Brain microvascular endothelial cell (primary cell): Measurements from ENCODE around the gene TDRKH.

Source experiments
- DNase-seq: peaks from one replicate; pipeline ENCODE4 v3.0.0-alpha.2; 2020
- H3K27ac ChIP-seq: fragments of 250-450 bp; sonication (Bioruptor Pico); 2 replicates; pipeline ENCODE4 v1.5.1; 2020; ENCODE audit warnings: mild to moderate bottlenecking, moderate library complexity
- H3K27me3 ChIP-seq: fragments of 250-450 bp; sonication (Bioruptor Pico); replicated peaks from 2 replicates; pipeline ENCODE4 v1.5.1; 2020; ENCODE audit warnings: mild to moderate bottlenecking
- H3K36me3 ChIP-seq: fragments of 250-450 bp; sonication (Bioruptor Pico); replicated peaks from 2 replicates; pipeline ENCODE4 v1.5.1; 2020; ENCODE audit warnings: mild to moderate bottlenecking
- H3K4me3 ChIP-seq: 2 replicates; pipeline ENCODE4 v1.5.1; 2011; ENCODE audit warnings: low read depth, mild to moderate bottlenecking, control low read depth, low read length, moderate library complexity
- in situ Hi-C: cut with HindIII; loops from 2 replicates; pipeline ENCODE4 v1.10.0; 2017; ENCODE audit warnings: low sequenced_read_pairs, low pct_ligation_motif_present
- TF ChIP-seq, protein P1 (sequence below): IDR thresholded peaks from 2 replicates; pipeline ENCODE4 v1.5.1; 2011; ENCODE audit warnings: low read depth, mild to moderate bottlenecking, moderate library complexity, low read length, control low read depth, inconsistent platforms; ENCODE audit errors: missing control alignments

The TDRKH gene

DNA sequence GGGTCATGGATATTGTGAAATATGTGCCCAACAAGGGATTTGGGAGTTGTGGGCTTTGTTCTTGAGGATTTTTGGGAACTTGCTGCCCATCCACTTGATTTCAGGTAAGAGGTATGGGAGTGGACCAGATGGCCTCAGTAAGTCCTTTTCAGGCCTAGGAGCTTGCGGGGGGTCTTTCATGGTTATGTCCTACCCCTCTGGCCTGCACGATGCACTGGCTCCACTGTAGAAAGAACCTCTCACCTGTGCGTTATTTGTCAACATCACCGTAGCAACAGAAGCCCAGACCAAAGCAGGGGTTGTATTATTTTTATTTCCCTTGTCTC is 60.4 kb downstream of the TDRKH start:
- in situ Hi-C loops, result no loop called here
- H3K27me3 ChIP-seq, result peaks cover 4% of the 10 kb centered on the region

DNA sequence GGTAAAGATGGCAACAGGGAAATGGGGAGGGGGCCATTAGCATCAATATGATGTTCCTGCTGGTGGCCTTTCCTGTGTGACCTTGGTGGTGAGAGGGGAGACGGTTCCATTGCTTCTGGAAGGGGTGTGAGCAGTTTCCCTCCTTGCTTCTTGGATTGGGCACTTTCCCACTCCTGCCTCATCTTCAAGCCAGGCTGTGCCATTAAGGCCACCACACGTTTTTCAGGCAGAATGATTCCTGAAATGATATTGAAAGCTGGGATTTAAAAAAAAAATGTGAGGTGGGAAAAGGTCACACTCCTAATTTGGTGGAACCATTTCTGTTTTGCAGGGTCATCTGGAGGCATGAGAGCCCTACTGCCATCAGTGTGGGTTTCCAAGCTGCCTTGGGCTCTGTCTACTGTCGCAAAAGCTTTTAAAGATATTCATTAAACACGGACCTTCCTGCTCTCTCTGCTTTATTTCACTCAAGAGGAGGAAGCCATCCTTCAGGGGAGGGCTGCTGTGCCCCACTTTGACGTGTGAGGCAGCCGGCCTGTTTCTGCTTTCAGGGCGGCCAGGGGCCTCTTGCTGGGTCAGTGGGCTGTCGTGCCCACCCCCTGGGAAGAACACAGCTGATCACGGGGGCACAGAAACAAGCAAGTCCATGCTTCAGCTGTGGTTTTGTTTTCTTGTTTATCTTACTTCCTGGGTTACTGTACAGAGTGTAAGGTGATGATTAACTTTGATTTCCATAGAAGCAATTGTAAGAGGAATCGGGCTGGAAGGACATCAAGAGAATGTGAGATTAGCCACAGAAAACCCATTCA is 60.9 kb downstream of the TDRKH start:
- in situ Hi-C loops, result no loop called here
- H3K27me3 ChIP-seq, result peaks cover 4% of the 10 kb centered on the region
- DNase-seq, result no peak
- no peak overlapping the region for H3K4me3 ChIP-seq
- no peaks in the 10 kb centered on the region for H3K36me3 ChIP-seq
- no peak overlapping the region for H3K27ac ChIP-seq
- TF ChIP-seq, protein P1, sequence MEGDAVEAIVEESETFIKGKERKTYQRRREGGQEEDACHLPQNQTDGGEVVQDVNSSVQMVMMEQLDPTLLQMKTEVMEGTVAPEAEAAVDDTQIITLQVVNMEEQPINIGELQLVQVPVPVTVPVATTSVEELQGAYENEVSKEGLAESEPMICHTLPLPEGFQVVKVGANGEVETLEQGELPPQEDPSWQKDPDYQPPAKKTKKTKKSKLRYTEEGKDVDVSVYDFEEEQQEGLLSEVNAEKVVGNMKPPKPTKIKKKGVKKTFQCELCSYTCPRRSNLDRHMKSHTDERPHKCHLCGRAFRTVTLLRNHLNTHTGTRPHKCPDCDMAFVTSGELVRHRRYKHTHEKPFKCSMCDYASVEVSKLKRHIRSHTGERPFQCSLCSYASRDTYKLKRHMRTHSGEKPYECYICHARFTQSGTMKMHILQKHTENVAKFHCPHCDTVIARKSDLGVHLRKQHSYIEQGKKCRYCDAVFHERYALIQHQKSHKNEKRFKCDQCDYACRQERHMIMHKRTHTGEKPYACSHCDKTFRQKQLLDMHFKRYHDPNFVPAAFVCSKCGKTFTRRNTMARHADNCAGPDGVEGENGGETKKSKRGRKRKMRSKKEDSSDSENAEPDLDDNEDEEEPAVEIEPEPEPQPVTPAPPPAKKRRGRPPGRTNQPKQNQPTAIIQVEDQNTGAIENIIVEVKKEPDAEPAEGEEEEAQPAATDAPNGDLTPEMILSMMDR, result no peak

More for the DNA sequence above, 60.4 kb downstream of the TDRKH start:
- TF ChIP-seq, protein P1, result no peak
- Histone ChIP-seq H3K27ac (no peak overlapping the region), H3K36me3 (no peaks in the 10 kb centered on the region), H3K4me3 (no peak overlapping the region)
- DNase-seq, result no peak

DNA sequence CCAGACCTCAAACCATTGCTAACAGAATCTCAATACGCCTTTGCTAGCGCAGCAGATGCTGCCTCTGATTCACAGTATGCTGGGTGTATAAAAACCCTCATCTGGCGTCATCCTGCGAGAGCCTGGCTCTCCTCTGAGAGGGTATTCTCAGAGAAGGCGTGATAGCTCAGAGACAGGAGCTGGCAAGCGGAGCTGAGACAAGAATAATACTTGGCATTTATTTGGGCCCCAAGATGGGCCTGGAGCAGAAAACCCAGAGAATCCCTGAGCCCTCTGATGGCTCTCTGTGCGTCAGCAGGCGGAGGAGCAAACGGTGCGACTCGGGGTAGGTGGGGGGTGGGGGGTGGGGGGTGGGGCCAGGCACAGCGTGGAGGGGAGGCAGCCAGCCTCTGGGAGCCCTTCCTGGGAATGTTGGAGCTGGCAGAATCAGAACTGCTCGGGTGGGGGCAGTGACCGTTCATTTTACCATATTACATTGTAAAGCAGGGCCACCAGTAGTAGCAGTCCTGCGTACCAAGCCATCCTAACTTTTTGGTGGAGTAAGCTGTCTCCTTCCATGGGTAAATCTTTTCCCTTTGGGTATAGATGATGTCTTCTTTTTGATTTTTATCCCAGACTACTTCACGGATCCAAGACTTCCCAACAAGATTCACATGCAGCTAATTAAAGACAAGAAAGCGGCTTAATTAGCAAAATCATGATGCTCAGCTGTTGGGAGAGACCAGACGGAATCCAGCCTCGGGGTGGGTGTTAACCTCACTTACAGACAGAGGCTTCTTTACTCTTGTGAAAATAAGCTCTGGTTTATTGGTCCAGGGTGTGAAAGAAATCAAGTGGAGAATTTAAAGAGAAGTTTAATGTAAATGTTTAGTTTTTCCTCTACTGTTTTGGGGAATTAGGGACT is 61.9 kb downstream of the TDRKH start:
- Histone ChIP-seq H3K36me3 (no peaks in the 10 kb centered on the region), H3K4me3 (no peak overlapping the region), H3K27ac (no peak overlapping the region), H3K27me3 (peaks cover 11% of the 10 kb centered on the region)
- in situ Hi-C loops, result no loop called here
- TF ChIP-seq, protein P1, result no peak
- DNase-seq, result peak; percentile 25

DNA sequence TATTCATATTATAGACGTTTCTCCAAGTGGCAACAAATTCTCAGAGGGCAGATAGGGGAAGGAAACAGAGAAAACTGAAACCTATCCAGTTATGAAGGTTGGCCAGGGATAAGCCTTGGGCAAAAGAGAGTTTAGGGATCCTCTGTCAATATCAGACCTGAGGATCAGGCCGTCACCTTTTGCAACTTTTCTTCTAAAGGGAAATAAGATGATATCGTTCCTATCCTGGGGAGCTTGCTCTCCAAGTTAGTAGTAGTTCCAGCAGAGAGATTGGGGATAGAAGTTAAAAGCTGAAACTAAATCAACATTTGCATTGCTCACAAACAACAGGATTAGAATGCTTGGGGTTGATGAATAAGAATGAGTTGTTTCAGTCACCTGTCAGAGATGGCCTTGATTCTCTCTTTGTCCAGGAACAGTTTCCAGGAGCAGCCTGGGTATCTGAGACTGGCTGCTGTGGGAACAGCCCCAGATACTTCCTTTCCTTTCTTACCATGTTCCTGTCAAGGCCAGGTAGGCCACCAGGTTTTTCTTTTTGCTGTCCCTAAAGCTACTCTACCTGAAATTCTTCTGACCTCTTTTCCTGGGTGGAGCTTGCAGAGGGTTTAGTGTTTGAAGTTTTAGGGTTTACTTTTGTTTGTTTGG is 66.5 kb downstream of the TDRKH start:
- Histone ChIP-seq H3K27ac (no peak overlapping the region), H3K27me3 (peaks cover 32% of the 10 kb centered on the region), H3K4me3 (no peak overlapping the region), H3K36me3 (no peaks in the 10 kb centered on the region)
- TF ChIP-seq, protein P1, result no peak
- no peak for DNase-seq
- in situ Hi-C loops, result no loop called here
